Measurements from ENCODE around the gene MICAL2. TPM values are rescaled to one million over a fixed set of nuclear protein-coding genes. Genes with fewer than 3 reads are reported as not detected.

The MICAL2 gene
- total RNA-seq, 2 donors from 2014 or later: 151 to 231 TPM

DNA sequence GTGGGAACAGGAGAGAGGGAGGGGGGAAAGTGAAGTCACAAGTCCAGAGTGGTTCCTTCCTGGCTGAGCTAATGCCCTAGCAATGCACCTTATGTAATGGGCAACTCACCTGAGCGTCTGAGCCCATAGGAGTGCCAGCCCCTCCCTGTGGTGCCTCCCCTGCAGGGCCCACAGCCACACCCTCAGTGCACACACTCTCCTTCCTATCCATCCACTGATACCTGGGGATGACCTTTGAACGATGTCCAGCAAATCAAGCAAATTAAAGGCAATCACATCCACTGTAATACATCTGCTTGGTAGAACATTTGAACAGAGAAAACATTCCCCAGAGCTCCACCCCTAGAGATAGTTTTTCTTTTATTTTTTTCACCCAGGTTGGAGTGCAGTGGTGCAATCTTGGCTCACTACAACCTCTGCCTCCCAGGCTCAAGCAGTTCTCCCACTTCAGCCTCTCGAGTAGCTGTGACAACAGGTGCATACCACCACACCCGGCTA is 19.6 kb upstream of the MICAL2 start:
- no peak for DNase-seq (ENCODE audit: low spot score)
- intact Hi-C loops (cut with DNase I): loop anchor here in 1 of 2 donors (10.0 kb wide), 1 partner anchor 184 kb away; no protein-coding TSS in a partner anchor

DNA sequence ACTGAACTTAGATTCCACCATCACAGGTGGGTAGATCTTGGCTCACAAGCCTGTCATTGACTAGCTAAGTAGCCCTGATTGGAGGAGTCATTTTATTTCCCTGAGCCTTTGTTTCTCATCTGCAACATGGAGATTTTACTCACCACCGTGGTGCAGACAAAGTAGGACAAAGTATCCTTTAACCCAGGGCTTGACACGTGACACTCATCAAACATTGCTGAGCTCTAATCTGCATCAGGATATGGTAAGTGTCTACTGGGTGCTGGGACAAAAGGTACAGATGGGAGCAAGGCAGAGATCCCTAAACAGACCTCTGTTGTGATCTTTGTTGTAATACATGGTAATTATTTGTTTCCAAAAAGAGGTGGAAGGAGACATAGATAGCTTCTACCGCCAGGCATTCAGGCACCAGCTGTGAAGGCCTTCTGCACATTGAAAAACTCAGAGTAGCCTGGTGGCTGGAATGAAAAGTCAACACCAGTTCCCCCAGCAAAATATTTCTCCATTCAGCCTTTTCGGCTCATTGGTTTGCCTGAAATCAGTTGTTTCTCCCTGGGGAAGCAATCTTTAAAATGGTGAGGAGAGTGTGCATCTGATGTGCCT is 18.3 kb upstream of the MICAL2 start:
- intact Hi-C loops (cut with DNase I): loop anchor here in 1 of 2 donors (10.0 kb wide), 1 partner anchor 183 kb away; no protein-coding TSS in a partner anchor

DNA sequence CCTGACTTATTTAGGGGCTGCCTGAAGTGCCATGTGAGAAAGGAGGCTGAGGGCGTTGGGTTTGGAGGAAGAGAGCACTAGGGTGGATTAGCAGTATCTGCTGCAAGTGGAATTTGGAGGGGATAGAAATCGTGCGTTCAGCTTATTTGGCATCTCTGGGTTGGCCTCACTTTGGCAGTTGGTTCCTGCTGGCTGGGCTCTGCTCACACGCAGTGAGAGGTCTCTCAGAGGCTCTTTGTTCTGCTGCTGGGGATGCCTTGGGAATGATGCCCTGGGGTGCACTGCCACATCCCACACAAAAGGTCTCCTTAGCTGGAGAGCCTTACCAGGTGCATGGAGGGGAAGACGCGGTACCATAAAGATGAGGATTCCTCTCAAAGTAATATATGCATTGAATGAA is 17.7 kb upstream of the MICAL2 start:
- DNase-seq (ENCODE audit: low spot score): no peak
- intact Hi-C loops (cut with DNase I): loop anchor here in 1 of 2 donors (10.0 kb wide), 1 partner anchor 182 kb away; no protein-coding TSS in a partner anchor

More for the DNA sequence above, 18.3 kb upstream of the MICAL2 start:
- no peak for DNase-seq (ENCODE audit: low spot score)

DNA sequence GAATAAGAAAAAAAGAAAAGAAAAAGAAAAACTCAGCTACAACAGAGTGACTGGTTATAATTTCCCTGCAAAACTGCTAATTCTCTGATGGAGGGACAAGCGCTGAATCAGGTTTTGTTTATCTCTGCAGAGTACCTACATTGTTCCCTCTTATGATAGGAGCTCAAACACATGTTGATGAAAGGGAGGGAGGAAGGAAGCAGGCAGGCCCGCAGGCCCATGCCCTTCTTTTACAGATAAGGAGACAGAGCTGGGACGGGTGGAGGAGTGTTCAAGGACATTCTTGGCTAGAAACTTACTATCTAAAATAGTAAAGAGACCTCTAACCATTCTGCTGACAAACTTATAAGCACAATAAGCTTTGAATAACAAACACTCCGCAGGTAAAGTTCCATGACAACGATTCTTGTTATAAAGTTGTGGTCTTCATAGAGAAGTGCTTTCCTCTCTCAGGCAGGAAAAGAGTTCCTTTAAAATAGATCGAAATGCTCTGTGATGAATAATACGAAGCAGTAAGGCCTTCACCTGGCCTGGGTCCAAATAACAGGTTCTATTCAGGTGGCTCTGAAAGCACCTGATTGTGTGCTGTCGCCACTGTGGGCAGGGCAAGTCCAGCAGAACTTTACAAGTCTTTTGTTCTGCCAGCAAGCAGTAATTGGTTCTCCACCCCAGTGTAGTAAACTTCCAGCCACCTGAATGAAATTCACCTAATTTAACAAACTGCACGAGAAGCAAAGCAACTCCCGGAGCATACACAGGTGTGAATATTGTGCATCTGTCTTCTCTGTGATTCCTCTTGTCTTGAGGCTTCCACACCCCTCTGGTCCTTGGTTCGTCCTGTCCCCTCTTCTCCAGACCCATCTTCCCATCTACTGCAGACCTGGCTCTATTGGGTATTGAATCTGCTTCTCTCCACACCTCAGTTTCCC is 15.3 kb upstream of the MICAL2 start:
- intact Hi-C loops (cut with DNase I): loop anchor here in 1 of 2 donors (1.0 to 10.0 kb wide), 2 partner anchors 38 to 180 kb away; no protein-coding TSS in a partner anchor
- DNase-seq (ENCODE audit: low spot score): no peak

DNA sequence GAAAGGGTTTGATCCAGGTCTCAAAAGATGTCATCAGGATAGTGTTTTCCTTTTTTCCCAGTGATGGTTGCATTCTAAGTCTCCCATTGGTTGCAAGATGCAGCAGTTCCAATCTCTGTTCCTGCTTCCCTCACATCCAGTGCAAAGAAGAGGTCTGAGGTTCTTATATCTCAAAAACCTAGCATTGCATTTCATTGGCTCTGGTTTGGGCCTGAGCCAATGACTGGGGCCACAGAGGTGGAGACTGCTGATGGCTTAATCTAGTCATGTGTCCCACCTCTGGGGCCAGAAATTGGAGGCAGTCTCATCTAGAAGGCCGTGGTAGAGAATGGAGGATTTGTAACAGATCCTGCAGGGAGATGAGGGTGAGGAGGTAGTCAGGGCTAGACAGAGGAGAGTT is 13.2 kb upstream of the MICAL2 start:
- DNase-seq (ENCODE audit: low spot score): no peak

DNA sequence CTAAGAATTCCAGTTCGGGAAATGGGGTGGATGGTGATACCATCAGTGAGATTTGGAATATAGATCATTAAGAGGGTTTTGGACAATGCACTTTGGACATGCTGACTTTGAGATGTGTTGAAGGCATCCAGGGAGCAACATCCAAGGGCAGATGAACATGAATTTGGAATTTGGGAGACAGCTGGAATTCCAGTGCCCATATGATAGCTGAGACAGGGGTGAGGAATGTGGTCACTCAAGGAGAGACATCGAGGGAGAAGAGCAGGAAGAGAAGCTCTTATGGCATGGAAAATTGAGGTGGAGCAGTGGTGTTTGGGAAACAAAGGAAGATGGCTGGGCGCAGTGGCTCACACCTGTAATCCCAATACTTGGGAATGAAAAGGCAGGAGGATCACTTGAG is 11.8 kb upstream of the MICAL2 start:
- DNase-seq (ENCODE audit: low spot score): peak; percentile 10
- intact Hi-C loops (cut with DNase I): loop anchor here in 1 of 2 donors (10.0 kb wide), 1 partner anchor 176 kb away; no protein-coding TSS in a partner anchor

More for the DNA sequence above, 13.2 kb upstream of the MICAL2 start:
- intact Hi-C loops (cut with DNase I): loop anchor here in 1 of 2 donors (10.0 kb wide), 1 partner anchor 178 kb away; no protein-coding TSS in a partner anchor

DNA sequence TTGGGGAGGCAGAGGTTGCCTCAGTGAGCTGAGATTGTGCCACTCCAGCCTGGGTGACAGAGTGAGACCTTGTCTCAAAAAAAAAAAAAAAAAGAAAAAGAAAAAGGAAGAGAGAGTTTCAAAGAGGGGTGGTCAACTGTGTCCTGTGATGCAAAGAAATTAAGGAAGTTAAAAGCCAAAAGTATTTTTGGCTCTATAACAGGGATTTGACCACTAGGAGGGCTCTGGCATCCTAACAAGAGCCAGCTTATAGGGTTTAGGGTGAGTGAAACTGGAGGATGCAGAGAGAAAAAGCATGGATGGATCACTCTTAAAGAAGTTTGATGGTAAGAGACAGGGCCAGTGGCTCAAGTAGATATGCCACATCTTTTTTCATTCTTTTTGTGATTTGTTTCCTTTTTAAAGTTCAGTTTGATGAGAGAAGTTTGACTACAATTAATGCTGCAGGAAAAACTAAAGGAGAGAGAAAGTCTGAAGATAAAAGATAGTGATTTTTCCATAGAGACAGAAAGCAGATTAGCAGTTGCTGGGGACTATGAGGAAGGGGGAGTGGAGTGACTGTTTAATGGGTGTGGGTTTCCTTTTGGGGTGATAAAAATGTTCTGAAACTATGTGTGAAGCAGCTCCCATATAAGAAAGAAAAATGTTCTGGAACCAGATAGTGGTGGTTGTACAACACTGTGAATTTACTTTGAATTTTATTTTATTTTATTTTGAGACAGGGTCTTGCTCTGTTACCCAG is 11.1 kb upstream of the MICAL2 start:
- DNase-seq (ENCODE audit: low spot score): no peak
- intact Hi-C loops (cut with DNase I): loop anchor here in 1 of 2 donors (10.0 kb wide), 1 partner anchor 175 kb away; no protein-coding TSS in a partner anchor

DNA sequence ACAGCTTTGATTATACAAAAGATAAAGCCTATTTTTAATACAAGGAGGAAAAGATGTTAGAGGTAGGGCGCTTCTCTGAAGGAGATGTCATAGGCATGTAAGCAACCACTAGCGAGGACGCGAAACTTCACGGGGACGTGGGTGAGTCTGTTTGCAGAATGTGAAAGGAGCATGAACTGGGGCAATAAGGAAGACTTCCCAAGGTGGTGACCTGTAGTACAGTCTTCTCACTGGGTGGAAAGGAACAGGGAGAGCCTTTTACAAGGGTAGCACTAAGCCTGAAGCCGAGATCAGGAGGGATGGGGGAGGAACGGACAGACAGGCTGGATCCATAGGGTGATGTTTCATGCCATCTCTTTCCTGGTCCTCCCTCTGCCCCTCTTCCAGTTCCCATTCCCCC is 10.0 kb upstream of the MICAL2 start:
- intact Hi-C loops (cut with DNase I): loop anchor here in 1 of 2 donors (5.0 kb wide), 1 partner anchor 127 kb away; no protein-coding TSS in a partner anchor
- DNase-seq (ENCODE audit: low spot score): no peak

DNA sequence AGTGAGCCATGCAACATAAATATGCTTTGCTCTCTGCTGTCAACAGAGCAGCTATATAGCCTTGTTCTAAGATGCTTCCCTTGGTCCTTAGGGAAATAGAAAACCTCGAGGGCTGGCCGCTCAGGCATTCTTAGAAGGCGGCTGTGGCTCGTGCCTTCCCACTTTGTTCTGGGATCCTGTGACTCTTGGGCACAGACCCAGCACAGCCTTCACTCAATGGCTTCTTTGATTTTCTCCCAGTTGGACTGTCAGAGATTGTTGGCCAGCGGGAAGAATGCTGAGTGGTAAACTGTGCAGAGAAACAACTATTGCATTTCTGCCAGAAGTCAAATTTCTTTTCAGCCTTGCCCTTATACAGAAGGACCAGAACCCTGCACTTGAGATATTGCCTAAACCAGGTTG is 9.5 kb upstream of the MICAL2 start:
- no peak for DNase-seq (ENCODE audit: low spot score)
- intact Hi-C loops (cut with DNase I): loop anchor here in 1 of 2 donors (5.0 kb wide), 1 partner anchor 126 kb away; no protein-coding TSS in a partner anchor

DNA sequence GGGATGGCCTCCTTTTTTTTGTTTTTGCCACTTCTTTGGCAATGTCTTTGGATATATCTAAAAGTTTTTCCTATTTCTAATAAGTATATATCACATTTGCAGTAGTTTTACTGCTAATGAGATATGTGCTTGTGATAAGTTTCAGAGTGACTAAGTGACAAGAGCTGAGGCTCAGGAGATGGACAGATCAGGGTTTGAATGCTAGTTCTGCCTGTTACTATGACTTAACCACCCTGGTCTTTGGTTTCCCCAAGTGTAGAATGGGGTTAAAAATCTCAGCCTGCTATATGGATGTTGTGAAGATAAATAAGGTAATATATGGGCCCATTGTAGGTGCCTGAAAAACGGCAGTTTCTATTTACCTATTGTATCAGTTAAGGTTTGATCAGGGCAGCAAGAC is 9.1 kb upstream of the MICAL2 start:
- intact Hi-C loops (cut with DNase I): loop anchor here in 1 of 2 donors (5.0 kb wide), 1 partner anchor 126 kb away; no protein-coding TSS in a partner anchor
- DNase-seq (ENCODE audit: low spot score): no peak

DNA sequence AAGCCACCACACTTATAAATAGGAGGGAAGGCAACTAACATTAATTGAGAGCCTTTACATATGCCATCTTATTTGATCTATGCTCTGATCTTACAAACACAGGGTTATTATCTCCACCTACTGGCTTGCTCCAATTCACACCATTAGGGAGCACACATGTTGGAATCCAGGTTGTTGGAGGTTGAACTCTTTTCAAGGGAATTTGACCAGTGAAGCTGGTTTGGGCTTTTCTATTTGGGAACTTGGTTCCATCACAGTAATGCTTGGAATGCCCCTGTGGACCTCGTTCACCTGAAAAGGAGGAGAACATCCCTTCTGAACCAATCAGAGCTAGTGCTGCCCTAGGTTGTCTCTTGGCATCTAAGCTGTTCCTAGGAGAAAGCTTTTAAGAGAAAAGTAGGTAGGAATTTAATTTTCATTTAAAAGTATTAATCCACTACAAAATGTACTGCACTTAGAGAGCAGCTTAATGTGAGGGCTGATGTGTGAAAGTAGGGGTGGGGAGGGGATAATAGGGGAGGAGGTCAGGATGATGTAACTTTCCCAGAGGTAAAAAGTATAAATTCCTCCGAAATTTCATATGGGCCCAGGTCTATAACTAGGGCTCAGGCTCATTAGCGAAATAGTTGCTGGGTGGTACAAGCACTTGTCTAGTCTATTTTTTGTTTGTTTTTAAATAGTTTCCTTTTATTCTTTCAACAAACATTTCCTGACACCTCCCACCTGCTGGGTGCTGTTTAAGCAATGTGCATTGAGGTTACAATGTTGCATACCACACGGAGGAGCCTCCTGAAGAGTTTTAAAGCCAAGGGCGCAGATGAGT is 7.6 kb upstream of the MICAL2 start:
- intact Hi-C loops (cut with DNase I): loop anchor here in 1 of 2 donors (5.0 kb wide), 1 partner anchor 125 kb away; no protein-coding TSS in a partner anchor
- DNase-seq (ENCODE audit: low spot score): no peak

DNA sequence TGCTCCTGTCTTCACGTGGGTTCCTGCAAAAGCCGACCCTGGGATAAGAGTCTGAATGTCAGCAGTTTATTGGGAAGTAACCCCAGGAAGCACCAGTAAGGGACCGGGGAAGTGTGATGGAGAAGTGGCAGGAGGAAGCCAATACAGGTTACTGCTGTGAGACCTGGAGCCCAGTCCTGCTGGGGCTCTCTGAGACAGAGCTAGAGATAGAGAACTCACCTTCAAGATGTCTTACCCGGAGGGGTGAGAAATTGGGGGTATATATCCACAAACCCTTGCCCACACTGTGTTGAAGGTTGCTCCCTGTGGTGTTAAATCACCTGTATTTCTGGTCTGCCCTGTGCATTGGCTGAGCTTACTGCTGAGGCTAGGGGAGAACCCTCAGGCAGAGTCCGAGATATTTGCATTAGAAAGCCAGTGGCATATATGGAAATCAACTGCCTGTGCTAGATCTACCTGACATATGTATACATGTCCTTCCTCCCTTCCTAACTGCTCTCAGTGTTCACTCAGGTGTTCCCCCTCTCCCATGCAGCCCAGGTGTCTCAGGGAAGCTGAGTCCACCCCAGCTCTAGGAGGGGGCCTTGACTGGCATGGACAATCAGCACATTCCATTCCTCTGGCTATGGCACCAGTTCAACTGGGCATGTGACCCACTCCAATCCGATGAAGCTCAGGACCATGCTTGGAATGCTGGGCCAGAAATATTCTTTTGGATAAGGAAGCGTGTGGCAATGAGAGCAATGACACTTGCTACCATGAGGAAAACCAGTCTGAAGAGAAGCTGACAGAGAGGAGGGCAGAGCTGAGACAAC is 6.8 kb upstream of the MICAL2 start:
- intact Hi-C loops (cut with DNase I): loop anchor here in 1 of 2 donors (5.0 kb wide), 1 partner anchor 124 kb away; no protein-coding TSS in a partner anchor
- DNase-seq (ENCODE audit: low spot score): no peak

DNA sequence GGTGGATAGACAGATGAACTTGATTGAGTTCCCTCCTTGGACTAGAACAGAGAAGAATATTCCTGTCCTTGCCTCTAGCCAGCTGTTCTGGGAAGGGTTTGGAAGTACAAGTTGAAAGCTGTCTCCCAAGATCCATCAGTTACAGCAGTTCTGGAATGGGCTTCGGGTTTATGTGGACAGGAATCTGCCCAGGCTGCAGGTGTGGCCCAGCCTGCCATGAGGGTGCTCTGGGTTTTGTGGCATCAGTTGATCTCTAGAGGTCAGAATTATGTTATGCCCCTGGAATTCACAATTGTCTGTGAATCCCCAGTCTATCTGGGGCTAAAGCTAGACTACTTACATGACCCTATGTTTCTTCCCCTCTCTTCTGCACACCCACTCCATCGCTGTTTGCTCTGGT is 4.9 kb upstream of the MICAL2 start:
- intact Hi-C loops (cut with DNase I): no loop called here
- DNase-seq (ENCODE audit: low spot score): no peak

DNA sequence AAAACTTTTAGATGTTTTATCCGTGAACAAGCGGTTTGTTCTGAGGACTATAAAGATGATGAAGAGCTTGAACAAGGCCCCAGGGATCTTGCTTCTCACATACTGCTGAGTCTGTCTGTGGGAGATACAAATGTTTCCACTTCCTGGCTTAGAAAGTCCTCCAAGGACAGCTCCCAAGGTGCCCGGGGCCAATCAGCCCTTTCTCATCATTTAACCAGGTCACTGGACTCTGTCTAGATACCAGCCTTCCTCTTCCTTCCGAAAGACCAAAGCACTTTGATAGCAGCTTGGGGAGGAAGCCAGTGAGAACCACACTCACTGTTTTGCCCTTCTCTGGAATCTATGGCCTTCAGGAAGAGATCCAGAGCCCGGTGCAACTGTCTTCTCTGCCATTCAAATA is 4.3 kb upstream of the MICAL2 start:
- no peak for DNase-seq (ENCODE audit: low spot score)
- intact Hi-C loops (cut with DNase I): no loop called here

DNA sequence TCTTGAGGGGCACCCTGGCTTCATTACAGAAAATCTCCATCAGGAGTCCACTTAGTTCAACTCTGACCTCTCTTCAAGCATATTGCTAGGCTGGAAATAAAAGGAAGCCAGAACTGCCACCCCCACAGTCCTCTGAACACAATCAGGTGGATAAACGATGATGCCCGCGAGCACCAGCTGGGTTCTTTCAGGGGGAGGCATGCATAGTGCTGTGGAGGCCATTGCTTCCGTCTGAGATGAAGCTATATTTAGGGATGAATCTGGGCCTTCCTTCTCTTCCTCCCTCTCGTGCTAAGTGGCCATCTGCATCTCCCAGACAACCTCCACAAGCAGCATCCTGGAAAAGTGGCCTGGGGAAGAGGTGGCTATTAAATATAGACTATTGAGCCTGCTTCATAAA is 3.9 kb upstream of the MICAL2 start:
- intact Hi-C loops (cut with DNase I): no loop called here
- DNase-seq (ENCODE audit: low spot score): no peak

DNA sequence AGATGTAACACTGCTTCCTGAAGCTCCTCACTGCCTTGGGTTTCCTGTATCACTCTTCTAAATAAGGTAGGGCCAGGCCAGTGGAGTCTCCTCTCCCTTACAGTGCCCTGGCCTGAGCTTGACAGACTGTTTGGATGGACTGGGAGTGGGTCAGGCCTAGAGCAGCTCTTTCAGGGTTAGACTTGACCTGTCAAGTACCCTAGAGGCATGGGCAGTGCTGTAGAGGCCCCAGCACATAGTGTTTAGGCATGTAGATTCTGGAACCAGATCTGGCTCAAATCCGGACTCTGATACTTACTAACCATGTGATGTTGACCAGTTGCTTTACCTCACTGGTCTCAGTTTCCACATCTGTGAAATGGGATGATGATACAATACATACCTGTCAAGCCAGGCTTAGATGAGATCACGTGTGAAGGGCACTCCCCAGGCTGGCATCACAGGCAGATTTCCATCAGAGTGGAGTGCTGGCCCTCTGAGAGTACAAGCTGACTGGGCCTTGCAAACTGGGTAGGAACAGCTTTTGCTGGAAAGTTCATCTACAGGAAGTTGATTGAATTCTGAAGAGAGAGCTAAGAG is 1.4 kb upstream of the MICAL2 start:
- no peak for DNase-seq (ENCODE audit: low spot score)
- intact Hi-C loops (cut with DNase I): loop anchor here in 1 of 2 donors (1.0 kb wide), 1 partner anchor 29 kb away; no protein-coding TSS in a partner anchor

Data from posterior vena cava (tissue), 2 donors.